Duodenal mucosa (tissue), 2 donors: ENCODE measurements around the gene EPHA2.
A peak's percentile ranks its signal among the peaks of the same experiment; 100 is the strongest.

Source experiments
- H3K27ac ChIP-seq: one replicate; pipeline ENCODE4 v1.7.0; 2013; ENCODE audit warnings: low read depth, low read length
- H3K27me3 ChIP-seq, 2 donors: one replicate each; pipeline ENCODE4 v1.7.0; 2013; ENCODE audit warnings: low read length in 2 of 2, control low read depth in 1 of 2; ENCODE audit not compliant: insufficient read depth in 2 of 2, control insufficient read depth in 1 of 2
- H3K36me3 ChIP-seq, 2 donors: one replicate each; pipeline ENCODE4 v1.7.0; 2013; ENCODE audit warnings: low read length in 2 of 2, control low read depth in 1 of 2; ENCODE audit not compliant: insufficient read depth in 2 of 2, control insufficient read depth in 1 of 2
- H3K4me1 ChIP-seq, 2 donors: one replicate each; pipeline ENCODE4 v1.7.0; 2013; ENCODE audit warnings: low read length in 2 of 2, control low read depth in 1 of 2; ENCODE audit not compliant: insufficient read depth in 2 of 2, control insufficient read depth in 1 of 2
- H3K4me3 ChIP-seq, 2 donors: one replicate each; pipeline ENCODE4 v1.7.0; 2013; ENCODE audit warnings: low read length in 2 of 2, low read depth in 1 of 2
- H3K9ac ChIP-seq, 2 donors: one replicate each; pipeline ENCODE4 v1.7.0; 2013; ENCODE audit warnings: low read length in 2 of 2, low read depth in 1 of 2
- H3K9me3 ChIP-seq, 2 donors: one replicate each; pipeline ENCODE4 v1.7.0; 2013; ENCODE audit warnings: low read length in 2 of 2, control low read depth in 1 of 2; ENCODE audit not compliant: control insufficient read depth in 1 of 2

Gene EPHA2

DNA sequence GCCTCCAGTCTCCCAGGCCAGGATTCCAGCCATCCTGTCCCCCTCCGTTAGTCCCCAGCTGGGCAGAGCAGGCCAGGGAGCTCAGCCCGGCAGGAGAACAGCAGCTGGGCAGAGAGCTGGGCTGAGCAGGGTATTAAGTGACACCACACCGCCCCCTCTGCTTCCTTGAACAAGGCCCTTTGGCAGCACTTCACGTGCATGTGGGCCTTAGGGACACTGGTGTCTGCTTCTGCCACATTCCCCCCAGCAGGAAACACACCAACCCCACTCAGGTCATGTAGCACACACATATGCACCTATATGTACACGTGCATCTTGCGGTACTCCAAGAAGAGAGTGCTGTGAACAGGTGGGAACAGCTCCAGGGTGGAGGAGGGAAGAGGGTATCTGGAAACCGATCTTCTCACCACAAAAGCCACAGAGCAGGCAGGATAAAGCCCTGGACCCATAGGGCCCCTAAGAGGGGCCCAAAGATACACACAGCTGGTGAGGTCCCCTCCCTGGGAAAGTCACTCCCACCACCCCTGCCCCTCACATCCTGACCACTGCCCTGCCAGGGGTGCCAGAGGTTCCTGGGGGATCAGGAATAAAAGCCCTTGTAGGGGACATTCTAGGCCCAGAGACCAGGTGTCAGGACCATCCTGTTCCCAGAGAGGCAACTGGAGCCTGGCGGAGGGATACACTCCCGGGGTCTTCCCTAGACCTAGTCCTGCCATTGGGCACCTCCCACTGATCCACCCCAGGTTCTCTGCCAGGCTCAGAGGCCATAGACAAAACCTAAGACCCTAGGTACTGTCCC lies 4.5 kb downstream of the EPHA2 start:
- peaks cover 0 to 3% of the 10 kb centered on the region in 2 donors for H3K27me3 ChIP-seq
- no peak overlapping the region for H3K27ac ChIP-seq
- no peaks in the 10 kb centered on the region for H3K9me3 ChIP-seq
- peak overlapping the region in 1 of 2 donors; percentile 16 for H3K9ac ChIP-seq
- no peak overlapping the region for H3K4me3 ChIP-seq
- H3K36me3 ChIP-seq: peaks cover 17 to 40% of the 10 kb centered on the region in 2 donors
- H3K4me1 ChIP-seq: peaks cover 29 to 33% of the 10 kb centered on the region in 2 donors

- Histone ChIP-seq H3K4me3 (no peak overlapping the region), H3K27ac (no peak overlapping the region), H3K9ac (no peak overlapping the region), H3K9me3 (no peaks in the 10 kb centered on the region), H3K4me1 (peaks cover 38 to 41% of the 10 kb centered on the region in 2 donors), H3K27me3 (peaks cover 0 to 3% of the 10 kb centered on the region in 2 donors), H3K36me3 (peaks cover 17 to 43% of the 10 kb centered on the region in 2 donors)
These were observed 5.4 kb downstream of the EPHA2 start for GRCh38 chr1:16150508-16150907.

DNA sequence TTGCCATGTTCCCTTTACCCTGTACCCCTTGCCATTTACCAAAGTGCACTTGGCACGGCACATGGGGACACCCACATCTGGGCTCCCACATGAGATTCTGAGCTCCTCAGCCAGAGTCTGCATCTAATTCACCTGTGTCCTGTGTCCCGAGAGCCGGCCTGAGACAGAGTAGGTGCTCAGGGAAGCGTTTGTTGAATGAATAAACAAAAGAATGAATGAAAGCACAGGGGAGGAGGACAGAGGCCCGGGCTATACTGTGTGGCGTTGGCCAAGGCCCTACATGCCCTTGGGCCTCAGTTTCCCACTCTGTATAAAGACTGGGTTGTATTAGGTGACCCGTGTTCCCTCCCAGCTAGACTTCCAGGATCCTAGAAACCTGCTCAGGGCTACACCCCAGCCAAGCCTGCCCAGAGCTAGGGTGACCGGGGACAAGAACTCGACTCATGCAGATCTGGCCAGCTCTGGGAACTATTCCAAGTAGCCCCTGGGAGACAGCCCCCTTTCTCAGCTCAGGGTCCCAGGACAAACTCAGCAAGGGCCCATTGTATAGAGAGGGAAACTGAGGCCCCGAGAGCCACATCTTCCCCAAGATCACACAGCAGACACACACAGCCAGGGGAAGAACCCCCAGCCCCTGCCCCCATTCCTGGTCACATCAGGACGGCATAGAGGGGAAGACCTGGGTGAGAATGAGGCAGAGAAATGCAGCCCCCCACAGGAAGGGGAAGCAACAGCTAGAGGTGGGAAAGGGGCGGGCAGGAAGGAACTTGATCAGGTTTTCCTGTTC lies 6.0 kb downstream of the EPHA2 start:
- no peak overlapping the region for H3K27ac ChIP-seq
- H3K9ac ChIP-seq: no peak overlapping the region
- H3K9me3 ChIP-seq: no peaks in the 10 kb centered on the region
- H3K36me3 ChIP-seq: peaks cover 17 to 45% of the 10 kb centered on the region in 2 donors
- H3K27me3 ChIP-seq: peaks cover 0 to 3% of the 10 kb centered on the region in 2 donors
- H3K4me1 ChIP-seq: peaks cover 40 to 47% of the 10 kb centered on the region in 2 donors
- H3K4me3 ChIP-seq: no peak overlapping the region

GRCh38 chr1:16149146-16149545 lies 6.7 kb downstream of the EPHA2 start:
- H3K9me3 ChIP-seq: no peaks in the 10 kb centered on the region
- H3K27ac ChIP-seq: no peak overlapping the region
- H3K9ac ChIP-seq: no peak overlapping the region
- peaks cover 0 to 3% of the 10 kb centered on the region in 2 donors for H3K27me3 ChIP-seq
- H3K36me3 ChIP-seq: peaks cover 17 to 45% of the 10 kb centered on the region in 2 donors
- peaks cover 44 to 53% of the 10 kb centered on the region in 2 donors for H3K4me1 ChIP-seq
- H3K4me3 ChIP-seq: no peak overlapping the region

- no peaks in the 10 kb centered on the region for H3K9me3 ChIP-seq
- H3K27ac ChIP-seq: no peak overlapping the region
- peaks cover 0 to under 1% of the 10 kb centered on the region in 2 donors for H3K27me3 ChIP-seq
- no peak overlapping the region for H3K4me3 ChIP-seq
- no peak overlapping the region for H3K9ac ChIP-seq
- peaks cover 17 to 45% of the 10 kb centered on the region in 2 donors for H3K36me3 ChIP-seq
- H3K4me1 ChIP-seq: peaks cover 44 to 52% of the 10 kb centered on the region in 2 donors
These were observed 7.4 kb downstream of the EPHA2 start for GRCh38 chr1:16148329-16149092.

- H3K9ac ChIP-seq: no peak overlapping the region
- peaks cover 47 to 52% of the 10 kb centered on the region in 2 donors for H3K4me1 ChIP-seq
- H3K4me3 ChIP-seq: no peak overlapping the region
- no peak overlapping the region for H3K27ac ChIP-seq
- no peaks in the 10 kb centered on the region for H3K9me3 ChIP-seq
- H3K36me3 ChIP-seq: peaks cover 17 to 49% of the 10 kb centered on the region in 2 donors
- H3K27me3 ChIP-seq: no peaks in the 10 kb centered on the region
These were observed 8.5 kb downstream of the EPHA2 start for GRCh38 chr1:16147156-16147926.

DNA sequence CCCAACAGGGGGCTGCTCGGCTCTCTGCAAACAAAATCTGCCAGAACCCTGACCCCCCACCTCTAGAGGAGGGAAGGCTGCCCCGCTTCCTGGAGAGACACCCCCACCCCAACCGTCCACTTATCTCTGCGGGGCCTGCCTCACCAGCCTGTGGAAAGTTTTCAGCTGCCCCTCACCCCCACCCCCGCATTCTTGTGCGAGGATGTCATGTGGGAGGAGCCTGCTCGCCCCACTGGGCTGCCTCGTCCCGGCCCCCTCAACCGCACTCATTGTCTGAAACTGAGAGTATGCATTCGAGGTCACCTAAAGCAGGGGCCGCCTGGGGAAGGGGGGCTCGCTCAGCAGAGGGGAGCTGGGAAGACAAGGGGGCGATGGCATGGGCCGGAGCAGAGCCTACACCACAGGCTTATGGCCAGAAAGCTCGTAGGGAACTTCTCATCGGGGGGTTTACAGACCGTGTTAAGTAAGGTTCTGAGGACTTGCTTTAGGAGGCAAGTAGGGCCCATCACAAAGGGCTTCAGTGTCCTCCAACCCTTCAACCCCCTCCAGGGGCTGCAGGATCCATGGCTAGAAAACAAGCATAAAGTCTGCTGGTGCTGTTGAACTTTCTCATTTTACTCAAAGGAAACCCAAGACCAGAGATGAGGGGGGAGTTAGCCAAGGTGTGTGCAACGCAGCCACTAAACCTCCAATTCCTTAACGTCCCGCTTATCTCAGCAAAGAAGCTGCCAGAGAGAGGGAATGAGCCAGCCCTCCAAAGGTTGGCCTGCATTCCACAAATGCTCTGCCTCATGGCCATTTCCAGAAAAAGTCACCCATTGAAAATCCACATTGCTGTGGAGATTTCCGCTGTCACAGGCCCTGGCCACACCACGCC lies 9.4 kb downstream of the EPHA2 start:
- Histone ChIP-seq H3K4me3 (no peak overlapping the region), H3K27ac (peak overlapping the region; percentile 80), H3K4me1 (peaks cover 47 to 53% of the 10 kb centered on the region in 2 donors), H3K9ac (peak overlapping the region; percentile 54 to 67), H3K36me3 (peaks cover 17 to 52% of the 10 kb centered on the region in 2 donors), H3K27me3 (no peaks in the 10 kb centered on the region), H3K9me3 (no peaks in the 10 kb centered on the region)

GRCh38 chr1:16145662-16146278 lies 10.1 kb downstream of the EPHA2 start:
- Histone ChIP-seq H3K4me1 (peaks cover 46% of the 10 kb centered on the region in 2 donors), H3K9ac (peak overlapping the region; percentile 54 to 67), H3K4me3 (peak overlapping the region; percentile 28 to 52), H3K9me3 (no peaks in the 10 kb centered on the region), H3K27ac (peak overlapping the region; percentile 80), H3K36me3 (peaks cover 17 to 46% of the 10 kb centered on the region in 2 donors), H3K27me3 (no peaks in the 10 kb centered on the region)
